Stimulated activated CD4-positive, alpha-beta T cell treated with anti-CD3 and anti-CD28 coated beads, Interleukin-12 subunit alpha, Interleukin-12 subunit beta, amount 100 ng/mL, for 4 hours (primary cell): ENCODE results near the gene PLN.

Source experiments
- DNase-seq: peaks from one replicate; pipeline ENCODE4 v3.0.0-alpha.2; 2020

Gene PLN

DNA sequence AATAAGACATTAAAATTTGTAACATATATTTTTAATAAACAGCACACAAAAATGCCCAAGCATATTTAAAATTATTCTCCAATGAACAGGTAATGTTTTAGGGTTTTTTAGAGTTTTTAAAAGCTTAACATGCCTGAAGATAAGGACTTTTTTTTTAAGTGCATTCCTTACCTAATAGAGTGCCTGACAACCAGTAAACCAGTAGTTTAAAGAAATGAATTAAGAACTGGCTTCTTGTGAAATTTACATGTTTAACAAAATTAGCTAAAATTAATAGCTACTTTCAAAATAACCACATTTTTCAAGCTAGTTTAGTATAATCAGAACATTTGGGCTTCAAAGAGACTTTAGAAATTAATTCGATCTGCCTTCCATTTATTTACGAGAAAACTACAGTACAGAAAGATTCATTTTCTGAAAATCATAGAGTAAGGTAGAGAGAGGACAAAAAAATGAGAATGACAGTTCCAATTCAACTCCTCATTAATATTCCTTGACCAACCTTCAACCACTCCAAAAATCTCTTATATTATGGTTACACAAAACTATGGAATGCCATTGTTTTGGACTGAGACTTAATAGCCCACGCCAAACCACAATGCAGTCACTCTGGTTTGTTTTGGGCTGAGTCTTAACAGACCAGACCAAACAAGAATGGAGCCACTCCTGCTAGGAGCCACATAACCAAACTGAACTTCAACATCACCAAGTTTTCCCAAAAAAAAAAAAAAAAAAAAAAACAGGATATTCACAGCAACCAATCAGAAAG, 5.7 kb upstream of the PLN start:
- no peak for DNase-seq

DNA sequence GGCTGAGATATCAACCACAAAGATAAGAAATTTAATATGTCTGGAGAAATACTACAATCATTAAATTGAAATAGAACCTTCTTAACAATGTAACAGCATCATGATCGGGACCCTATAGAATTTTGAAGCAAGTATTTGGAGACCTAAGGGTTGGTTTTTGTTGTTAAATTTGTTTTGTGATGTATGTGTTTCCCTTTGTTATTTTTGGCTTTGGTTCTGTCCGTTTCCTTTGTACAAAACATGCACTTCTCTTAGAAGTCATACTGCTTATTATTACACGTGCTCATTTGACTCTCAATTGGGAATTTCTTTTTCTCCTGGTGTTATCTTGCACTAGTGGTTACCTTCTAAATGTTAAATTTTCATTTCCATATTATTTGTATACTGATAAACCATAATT, 4.0 kb upstream of the PLN start:
- DNase-seq: no peak

DNA sequence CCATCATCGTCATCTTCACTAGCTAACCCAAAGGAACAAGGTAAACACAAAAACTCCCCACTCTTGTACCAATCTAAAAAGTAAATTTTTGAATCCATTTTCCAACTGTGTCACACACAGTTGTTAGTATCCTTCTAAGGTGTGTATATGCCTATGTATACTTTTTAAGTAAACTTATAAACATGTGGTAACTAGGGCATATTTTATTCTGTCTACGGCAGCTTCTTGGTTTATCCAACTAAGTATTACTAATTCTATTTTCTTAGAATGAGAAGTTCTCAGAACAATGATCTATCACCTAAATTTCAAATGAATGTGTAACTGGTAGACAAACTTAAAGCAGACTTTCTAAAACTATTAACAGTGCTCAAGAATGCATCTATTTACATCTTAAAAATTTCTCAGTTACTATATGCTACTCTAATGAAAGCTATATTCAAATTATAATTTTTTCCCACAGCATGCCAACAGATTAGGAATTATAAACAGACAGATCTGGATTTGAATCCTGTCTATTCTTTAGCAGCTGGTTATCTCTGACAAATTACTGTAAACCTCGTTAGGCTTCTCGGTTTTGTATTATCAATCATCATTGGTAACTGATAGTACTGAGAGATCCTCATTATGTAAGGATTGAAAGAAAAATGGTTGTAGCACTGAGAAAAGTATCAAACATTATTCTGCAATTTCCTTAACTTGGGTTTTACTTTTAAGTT, 1.8 kb upstream of the PLN start:
- DNase-seq: no peak

DNA sequence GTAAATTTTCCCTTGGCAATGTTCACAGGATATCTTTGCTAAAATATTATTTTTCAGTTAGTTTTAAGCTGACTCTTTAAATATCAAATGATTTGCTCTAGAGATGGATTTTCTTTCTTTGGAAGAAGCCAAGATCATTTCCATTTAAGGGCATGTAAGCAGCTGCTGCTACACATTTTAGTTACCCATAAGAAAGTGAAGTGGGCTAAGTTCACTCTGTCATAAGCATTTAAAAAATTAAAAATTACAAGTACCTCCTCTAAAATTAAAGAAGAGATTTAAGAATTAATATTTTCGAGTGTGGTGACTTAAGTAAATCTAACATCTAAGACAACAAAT, 1.2 kb upstream of the PLN start:
- DNase-seq: no peak

DNA sequence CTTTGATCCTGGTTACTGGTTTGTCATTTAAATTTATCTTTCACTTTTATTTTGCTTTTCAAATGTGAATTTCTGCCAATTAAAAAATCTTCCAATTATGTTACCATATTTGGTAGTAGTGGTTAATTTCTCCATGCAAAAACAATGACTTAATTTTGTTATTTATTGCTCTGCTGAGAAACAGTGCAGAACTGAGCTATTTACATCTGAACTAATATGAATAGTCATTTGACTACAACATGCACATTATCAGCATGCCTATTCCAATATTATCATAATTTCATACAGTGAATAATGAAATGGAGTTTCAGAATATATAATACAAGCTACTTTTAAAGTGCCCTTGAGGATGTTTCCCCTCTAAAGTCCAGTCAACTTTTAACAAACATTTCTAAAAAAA, 517 bp downstream of the PLN start:
- no peak for DNase-seq

DNA sequence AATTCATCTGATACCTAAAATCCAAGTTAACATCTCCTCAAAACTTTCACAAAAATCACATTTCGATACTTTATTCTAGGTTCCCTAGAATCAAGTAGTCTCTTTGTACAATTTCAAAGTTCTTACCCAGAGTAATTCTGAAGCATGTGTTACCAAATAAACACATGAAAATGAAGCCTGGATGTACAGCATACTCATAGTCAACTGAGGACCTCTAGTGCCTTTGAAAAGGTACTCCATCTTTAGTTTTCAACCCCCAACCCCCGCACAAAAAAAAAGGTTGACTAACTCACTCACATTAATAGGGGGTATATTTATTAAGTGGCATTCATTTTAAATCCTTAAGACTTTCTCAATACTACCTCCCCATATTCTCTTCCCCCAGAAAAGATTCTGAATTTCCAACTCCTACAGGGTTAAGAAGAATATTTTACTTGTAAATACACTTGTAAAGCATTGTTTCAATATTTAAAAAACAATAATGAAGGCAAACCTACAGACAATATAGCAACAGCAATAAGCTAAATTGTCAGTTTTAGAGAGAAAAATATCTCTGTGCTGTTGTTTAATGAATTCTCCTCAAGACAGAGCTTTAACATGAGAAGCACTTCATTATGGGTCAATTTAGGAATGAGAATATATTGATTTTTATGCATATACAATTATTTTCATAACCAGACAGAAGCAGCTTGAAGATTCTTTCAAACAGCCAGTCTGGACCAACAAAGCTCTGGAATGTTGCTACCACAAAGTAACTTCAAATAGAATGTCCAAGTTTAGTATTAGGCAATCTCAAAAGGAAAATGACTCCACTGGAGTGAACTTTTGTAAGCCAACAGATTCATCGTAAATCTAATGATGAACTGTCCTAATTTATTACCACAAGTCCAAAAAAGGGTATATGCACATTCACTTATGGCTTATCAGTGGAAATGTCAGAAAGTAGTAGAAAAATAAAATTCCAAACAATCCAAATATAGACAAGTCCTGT, 3.3 kb downstream of the PLN start:
- no peak for DNase-seq

DNA sequence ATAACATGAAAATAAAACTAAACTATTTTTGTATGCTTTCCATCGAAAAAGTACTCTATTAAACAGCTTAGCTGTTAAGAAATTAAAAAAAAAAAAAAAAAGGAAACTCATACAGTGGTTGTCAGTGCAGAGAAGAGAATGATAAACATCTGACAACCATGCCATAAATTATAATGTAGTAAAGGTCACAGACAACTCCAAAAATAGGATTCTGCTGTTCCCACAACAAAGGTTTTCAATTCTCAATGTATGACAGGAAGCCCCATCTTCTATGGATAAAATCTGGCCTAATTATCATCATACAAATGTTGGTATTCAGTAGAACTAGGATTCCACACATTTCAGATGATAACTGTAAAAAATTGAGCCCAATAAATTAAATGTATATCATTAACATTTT, 5.0 kb downstream of the PLN start:
- DNase-seq: no peak

DNA sequence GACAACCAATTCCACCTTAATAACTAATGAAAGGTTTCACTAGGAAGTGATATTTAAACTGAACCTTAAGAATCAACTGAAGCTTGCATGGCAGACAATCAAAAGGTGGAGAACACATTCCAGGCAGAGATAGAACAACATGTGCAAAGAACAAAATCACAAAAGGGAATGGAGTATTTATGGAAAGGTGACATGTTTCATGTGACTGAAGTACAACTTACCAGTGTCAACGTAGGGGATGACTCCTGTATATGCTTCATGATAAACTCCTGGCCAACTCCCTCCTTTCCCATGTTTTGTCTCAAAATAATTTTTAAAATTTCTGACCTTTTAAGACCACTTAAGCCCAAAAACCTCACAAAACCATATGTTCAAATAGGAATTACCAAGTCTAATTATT, 6.6 kb downstream of the PLN start:
- no peak for DNase-seq

DNA sequence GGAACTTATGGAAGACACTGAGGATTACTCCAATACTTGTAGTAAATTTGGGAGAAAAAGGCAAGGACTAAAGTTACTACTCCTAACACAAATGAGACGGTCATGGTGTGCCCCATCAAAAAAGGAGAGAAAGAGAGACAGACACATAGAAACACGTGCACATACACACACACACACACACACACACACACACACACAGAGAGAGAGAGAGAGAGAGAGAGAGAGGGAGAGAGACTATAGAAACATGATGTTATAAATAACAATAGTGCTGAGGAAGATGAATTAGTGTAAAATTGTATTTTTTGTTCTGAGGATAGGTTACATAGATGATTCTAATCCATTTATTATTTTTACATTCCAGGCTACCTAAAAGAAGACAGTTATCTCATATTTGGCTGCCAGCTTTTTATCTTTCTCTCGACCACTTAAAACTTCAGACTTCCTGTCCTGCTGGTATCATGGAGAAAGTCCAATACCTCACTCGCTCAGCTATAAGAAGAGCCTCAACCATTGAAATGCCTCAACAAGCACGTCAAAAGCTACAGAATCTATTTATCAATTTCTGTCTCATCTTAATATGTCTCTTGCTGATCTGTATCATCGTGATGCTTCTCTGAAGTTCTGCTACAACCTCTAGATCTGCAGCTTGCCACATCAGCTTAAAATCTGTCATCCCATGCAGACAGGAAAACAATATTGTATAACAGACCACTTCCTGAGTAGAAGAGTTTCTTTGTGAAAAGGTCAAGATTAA, 10.5 kb downstream of the PLN start:
- no peak for DNase-seq

DNA sequence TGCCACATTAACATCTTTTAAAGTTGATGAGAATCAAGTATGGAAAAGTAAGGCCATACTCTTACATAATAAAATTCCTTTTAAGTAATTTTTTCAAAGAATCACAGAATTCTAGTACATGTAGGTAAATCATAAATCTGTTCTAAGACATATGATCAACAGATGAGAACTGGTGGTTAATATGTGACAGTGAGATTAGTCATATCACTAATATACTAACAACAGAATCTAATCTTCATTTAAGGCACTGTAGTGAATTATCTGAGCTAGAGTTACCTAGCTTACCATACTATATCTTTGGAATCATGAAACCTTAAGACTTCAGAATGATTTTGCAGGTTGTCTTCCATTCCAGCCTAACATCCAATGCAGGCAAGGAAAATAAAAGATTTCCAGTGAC, 11.6 kb downstream of the PLN start:
- no peak for DNase-seq

DNA sequence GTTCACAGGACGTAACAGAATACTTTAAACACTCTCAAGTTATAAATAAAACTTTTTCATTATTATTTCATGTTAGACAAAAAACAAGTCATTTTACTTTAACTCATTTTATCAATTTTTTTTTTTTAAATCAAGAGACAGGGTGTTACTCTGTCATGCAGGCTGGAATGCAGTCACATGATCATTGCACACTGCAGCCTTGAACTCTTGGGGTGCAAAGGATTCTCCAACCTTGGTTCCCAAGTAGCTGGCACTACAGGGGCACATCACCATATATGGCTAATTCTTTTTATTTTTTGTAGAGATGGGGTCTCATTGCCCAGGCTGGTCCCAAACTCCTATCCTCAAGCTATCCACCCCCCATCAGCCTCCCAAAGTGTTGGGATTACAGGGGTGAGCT, 14.2 kb downstream of the PLN start:
- no peak for DNase-seq

DNA sequence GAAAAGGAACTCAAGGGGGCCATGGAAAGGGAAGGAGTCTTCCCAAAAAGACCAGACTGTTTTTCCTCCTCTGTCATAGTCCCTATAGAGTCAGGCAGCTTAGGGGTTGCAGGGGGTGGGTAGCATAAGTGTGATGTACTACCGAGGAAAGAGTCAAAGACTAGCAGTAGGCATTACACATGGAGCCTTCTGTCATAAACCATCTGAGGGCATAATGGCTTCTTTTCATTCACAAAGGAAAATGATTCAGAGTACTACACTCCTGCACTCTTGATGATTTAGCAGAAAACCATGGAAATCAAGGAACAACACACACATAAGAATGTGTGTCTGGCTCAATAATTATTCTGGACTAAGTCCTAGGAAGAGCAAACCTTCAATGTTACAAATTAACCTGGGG, 14.9 kb downstream of the PLN start:
- no peak for DNase-seq

DNA sequence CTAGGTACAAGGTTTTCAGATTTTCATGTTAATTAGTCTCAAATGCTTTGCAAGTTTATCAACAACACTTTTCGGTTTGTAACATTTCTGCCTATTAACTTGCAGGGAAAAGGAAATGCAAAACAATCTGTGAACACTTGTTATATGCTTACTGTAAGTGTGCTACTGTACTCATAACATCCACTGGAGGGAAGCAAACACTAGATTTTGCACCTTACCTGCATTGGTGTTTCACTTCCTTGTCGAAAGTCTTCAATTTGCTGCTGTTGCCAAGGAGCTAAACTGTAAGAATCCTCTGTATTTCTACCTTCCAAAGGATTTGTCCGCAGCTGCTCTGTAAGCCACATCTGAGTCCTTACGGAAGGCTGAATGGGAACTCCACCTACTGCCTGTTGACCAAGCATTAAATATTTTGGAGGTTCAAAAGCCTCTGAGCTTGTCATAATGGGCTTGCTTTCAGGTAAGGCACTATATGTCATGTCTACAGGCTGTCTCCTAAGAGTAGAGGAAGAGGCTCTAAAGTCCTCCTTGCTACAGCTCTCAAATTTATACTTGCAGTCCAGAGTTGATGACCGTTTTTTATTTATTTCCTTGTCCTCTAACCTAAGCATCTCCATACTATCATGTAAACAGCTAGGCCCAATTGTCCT, 17.3 kb downstream of the PLN start:
- DNase-seq: no peak

DNA sequence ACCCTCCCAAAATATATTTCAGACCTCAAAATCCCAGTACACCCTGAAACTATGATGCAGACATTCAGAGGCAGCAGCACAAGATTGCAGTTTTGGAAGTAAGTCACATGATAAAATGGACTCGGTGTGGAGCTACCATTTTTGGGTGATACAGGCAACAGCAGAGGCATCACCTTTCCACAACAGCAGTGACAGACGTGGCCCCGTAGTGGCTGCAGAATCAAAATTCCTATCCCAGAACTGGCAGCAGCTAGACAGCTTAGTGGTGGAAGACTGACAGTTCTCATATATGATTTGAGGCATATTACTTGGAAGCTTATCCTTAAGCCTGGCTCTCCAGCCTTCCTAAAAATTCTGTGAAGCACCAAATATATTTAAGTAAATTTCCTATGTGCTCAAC, 19.9 kb downstream of the PLN start:
- DNase-seq: no peak

DNA sequence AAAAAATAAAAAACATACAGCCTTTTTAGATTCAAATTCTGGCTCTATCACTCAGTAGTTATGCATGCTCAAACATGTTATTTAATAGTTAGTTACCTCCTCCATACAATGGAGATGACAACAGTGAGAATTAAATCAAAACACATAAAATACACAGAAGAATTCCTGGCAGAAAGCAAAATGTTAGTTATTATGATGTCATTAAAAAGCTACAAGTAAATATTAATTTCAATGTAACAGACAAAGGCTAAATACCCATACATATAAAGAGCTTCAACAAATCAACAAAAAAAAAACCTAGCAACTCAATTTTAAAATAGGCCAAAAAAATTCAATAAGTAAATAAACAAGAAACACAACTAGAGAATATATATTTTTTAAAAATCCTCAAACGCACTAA, 21.4 kb downstream of the PLN start:
- DNase-seq: no peak

DNA sequence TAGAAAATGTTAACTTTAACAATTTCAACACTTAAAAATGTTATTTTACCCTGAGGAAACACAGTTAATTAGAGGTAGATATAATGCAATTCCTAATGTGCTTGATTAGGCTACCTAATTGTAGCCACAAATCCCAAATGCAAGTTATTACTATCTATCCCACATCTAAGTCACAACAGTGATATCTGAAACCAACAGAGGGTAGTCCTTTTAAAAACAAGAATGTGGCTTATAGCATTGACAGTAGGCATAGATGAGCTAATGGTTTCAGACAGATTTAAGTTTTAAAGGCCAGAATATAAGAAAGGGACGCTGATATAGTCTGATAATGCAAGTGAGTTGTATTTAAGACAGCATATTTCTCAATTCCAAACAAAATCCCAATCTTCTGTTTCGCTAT, 23.0 kb downstream of the PLN start:
- DNase-seq: no peak

DNA sequence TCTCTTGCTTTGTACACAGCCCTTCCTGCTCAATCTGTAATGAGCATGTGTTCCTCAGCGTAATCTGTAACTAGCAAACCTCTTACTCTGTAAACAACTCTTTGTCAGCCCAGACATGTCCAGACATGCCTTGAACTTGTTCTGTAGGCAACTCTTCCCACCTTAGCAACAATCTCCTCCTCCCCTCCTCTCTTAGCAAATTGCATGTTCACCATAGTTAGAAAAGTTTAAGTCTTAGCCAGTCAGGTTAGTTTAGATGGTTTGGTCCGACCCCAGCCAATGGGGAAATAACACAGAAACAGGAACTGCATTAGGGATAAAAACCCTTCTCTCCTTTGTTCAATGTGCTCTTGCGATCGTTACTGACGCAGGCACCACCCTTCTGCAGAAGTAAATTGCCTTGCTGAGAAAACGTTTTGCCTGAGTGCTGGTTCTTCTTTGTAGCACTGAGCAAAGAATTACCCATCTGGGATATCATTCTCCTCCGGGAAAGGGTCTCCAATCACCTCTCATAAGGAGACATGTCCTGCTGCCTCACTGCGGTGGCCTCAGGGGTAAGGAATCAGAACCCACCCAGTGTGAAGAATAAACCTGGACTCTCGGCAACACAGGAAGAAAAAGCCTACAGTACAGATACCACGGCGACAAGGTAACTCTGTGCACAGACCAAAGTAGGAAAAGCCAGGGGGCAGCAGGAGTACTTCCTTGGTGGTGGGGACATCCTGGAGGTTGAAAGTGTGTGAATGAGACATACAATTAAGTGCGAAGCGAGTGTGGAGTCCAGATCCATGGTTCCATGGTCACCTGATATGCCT, 26.2 kb downstream of the PLN start:
- no peak for DNase-seq

DNA sequence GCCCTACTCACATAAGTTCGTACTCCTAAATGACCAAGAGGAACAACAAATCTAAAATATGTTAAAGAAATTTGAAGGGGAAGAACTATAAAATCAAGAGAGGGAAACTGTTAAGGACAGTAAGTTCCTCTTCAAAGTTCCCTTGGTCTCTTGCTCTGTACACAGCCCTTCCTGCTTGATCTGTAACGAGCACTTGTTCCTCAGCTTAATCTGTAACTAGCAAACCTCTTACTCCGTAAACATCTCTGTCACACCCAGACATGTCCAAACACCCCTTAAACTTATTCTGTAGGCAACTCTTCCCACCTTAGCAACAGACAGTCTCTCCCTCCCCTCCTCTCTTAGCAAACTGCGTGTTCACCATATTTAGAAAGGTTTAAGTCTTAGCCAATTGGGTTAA, 29.9 kb downstream of the PLN start:
- DNase-seq: no peak

DNA sequence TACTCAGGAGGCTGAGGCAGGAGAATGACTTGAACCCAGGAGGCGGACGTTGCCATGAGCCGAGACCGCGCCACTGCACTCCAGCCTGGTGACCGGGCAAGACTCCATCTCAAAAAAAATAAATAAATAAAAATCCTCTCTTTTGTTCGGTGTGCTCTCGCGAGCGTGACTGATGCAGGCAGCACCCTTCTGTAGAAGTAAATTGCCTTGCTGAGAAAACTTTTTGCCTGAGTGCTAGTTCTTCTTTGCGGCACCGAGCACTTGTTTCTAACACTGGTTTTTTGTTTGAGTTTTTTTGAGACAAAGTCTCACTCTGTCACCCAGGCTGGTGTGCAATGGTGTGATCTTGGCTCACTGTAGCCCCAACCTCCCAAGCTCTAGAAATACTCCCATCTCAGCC, 30.5 kb downstream of the PLN start:
- no peak for DNase-seq

DNA sequence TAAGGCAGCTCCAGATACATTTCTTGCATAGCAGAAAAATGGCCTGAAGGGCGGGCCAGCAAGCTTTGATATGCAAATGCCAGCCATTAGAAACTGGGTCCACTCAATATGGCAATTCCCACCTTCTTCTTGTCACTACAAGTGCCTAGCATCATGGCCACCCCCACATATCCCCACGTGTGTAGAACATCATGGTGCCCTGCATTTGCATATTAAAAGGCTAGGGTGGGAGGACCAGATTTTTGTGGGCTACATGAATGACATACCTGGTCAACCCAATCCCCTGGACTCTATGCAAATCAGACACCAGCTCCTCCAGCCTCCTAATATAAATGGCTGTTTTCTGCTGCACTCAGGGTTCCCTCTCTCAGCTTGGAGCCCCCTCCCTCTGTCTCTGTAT, 31.7 kb downstream of the PLN start:
- DNase-seq: no peak

DNA sequence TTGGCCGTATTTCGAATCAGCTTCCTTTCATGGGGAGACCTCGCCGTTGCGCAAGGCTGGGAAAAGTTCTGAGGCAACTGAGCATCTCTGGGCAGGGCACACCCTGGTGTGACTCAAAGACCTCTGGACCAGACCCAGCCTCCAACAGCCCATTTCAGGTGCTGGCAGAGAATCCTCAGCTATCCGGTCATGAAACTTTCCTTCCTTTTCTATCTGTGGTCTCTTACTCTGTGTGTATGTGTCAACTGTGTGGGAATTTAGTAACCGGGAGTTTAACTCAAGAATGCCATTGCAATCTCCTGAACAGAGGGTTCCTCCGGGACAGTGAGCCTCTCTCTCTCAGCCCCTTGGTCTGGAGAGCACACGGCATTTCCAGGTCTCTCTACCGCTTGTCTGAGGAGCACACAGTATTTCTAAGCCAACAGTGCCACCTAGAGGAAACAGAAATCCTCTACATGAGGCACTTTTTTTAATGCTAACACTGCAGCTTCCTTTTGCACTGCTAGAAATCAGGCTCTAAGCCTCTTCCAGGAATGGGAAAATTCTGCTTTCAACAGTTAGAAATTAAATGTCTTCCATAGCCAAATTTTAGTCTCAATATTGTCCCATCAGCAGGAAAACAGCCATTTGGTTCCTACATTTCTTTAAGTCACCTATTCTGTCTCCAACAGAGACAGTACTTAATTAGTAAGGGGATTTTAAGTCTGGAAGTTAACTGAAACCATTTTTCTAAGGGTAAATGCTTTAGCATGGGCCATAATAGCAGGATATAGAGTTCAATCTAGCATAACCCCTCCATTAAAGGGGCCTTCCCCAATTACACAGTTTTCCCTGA, 32.7 kb downstream of the PLN start:
- DNase-seq: no peak
